HK-2 (cell line): ENCODE measurements around the gene EYA4.

Source experiments
- DNase-seq: peaks from one replicate; pipeline ENCODE4 v3.0.0-alpha.2; 2018; ENCODE audit not compliant: unreplicated experiment

Gene EYA4

GRCh38 chr6:133241086-133241900, at the start of gene EYA4:
Gene EYA4 (plus strand): TSS chr6:133241357. CDS start chr6:133274781, 33,424 bp downstream.
- DNase-seq: peak; percentile 76

GRCh38 chr6:133193396-133193795, 47.8 kb upstream of the EYA4 start:
- no peak for DNase-seq

- DNase-seq: no peak
These were observed 42.4 kb upstream of the EYA4 start for GRCh38 chr6:133198725-133199124.

GRCh38 chr6:133201231-133201630, 39.9 kb upstream of the EYA4 start:
- no peak for DNase-seq

GRCh38 chr6:133202610-133203343, 38.4 kb upstream of the EYA4 start:
- no peak for DNase-seq

GRCh38 chr6:133203344-133203697, 37.8 kb upstream of the EYA4 start:
- no peak for DNase-seq

- no peak for DNase-seq
These were observed 35.9 kb upstream of the EYA4 start for GRCh38 chr6:133205304-133205703.

- DNase-seq: no peak
These were observed 34.2 kb upstream of the EYA4 start for GRCh38 chr6:133206942-133207341.

GRCh38 chr6:133207754-133208153, 33.4 kb upstream of the EYA4 start:
- DNase-seq: no peak

GRCh38 chr6:133208183-133208755, 32.9 kb upstream of the EYA4 start:
- DNase-seq: no peak

- no peak for DNase-seq
These were observed 26.9 kb upstream of the EYA4 start for GRCh38 chr6:133214267-133214666.

GRCh38 chr6:133218852-133219251, 22.3 kb upstream of the EYA4 start:
- no peak for DNase-seq

GRCh38 chr6:133223452-133224029, 17.6 kb upstream of the EYA4 start:
- no peak for DNase-seq

- no peak for DNase-seq
These were observed 15.6 kb upstream of the EYA4 start for GRCh38 chr6:133225560-133225959.

GRCh38 chr6:133227344-133227743, 13.8 kb upstream of the EYA4 start:
- DNase-seq: no peak

- no peak for DNase-seq
These were observed 11.1 kb upstream of the EYA4 start for GRCh38 chr6:133230052-133230451.

- DNase-seq: no peak
These were observed 5.9 kb upstream of the EYA4 start for GRCh38 chr6:133235221-133235620.

GRCh38 chr6:133236932-133237331, 4.2 kb upstream of the EYA4 start:
- DNase-seq: no peak

GRCh38 chr6:133240511-133241085, 559 bp upstream of the EYA4 start:
- peak; percentile 77 for DNase-seq

- peak; percentile 55 for DNase-seq
These were observed 912 bp downstream of the EYA4 start for GRCh38 chr6:133241901-133242636.
